HG02678 (cell line): ENCODE measurements around the gene ITGAX.

ENCODE experiments used
- ATAC-seq: cut with Tn5 transposase; IDR thresholded peaks from one replicate; pipeline ENCODE4 v1.9.1; 2021; ENCODE audit warnings: mild to moderate bottlenecking, moderate library complexity; ENCODE audit not compliant: unreplicated experiment

The ITGAX gene

GRCh38 chr16:31371619-31372484 is 16.9 kb downstream of the ITGAX start:
- no peak for ATAC-seq

GRCh38 chr16:31373235-31373634 is 18.3 kb downstream of the ITGAX start:
- ATAC-seq, result no peak

- no peak for ATAC-seq
Observed at GRCh38 chr16:31375231-31375630, 20.3 kb downstream of the ITGAX start.

- ATAC-seq, result no peak
Observed at GRCh38 chr16:31376705-31377104, 21.7 kb downstream of the ITGAX start.

GRCh38 chr16:31377210-31377903 is 22.4 kb downstream of the ITGAX start:
- no peak for ATAC-seq

GRCh38 chr16:31380201-31380600 is 25.2 kb downstream of the ITGAX start:
- no peak for ATAC-seq

- peak; percentile 50 for ATAC-seq
Observed at GRCh38 chr16:31382485-31383161, 27.6 kb downstream of the ITGAX start.

- ATAC-seq, result no peak
Observed at GRCh38 chr16:31385680-31386079, 30.7 kb downstream of the ITGAX start.

GRCh38 chr16:31386157-31386984 is 31.4 kb downstream of the ITGAX start:
- ATAC-seq, result no peak

- no peak for ATAC-seq
Observed at GRCh38 chr16:31388535-31388934, 33.6 kb downstream of the ITGAX start.

- ATAC-seq, result no peak
Observed at GRCh38 chr16:31390504-31391041, 35.6 kb downstream of the ITGAX start.

GRCh38 chr16:31393056-31393455 is 38.1 kb downstream of the ITGAX start, which contains the start of gene ITGAD:
Gene ITGAD, plus strand, starts transcription at chr16:31393335. Its CDS starts 26 bp downstream, at chr16:31393361.
- no peak for ATAC-seq

GRCh38 chr16:31395647-31396046 is 40.7 kb downstream of the ITGAX start:
- no peak for ATAC-seq

GRCh38 chr16:31397096-31397660 is 42.2 kb downstream of the ITGAX start:
- no peak for ATAC-seq

GRCh38 chr16:31397701-31398100 is 42.7 kb downstream of the ITGAX start:
- no peak for ATAC-seq

GRCh38 chr16:31400191-31400590 is 45.2 kb downstream of the ITGAX start:
- no peak for ATAC-seq

GRCh38 chr16:31401436-31401835 is 46.5 kb downstream of the ITGAX start:
- ATAC-seq, result no peak

GRCh38 chr16:31402687-31403086 is 47.7 kb downstream of the ITGAX start:
- no peak for ATAC-seq

- no peak for ATAC-seq
Observed at GRCh38 chr16:31403590-31404352, 48.8 kb downstream of the ITGAX start.
